Naive B cell (primary cell): Measurements from ENCODE around the gene KLHDC8B. TPM values are rescaled to one million over a fixed set of nuclear protein-coding genes. Genes with fewer than 3 reads are reported as not detected.
A peak's percentile ranks its signal among the peaks of the same experiment; 100 is the strongest.
"Not testable (repeated sequence)": the region's sequence is repeated elsewhere in the genome, so short reads cannot be mapped to it uniquely, and the experiment has no call there.

Experiments
- ATAC-seq, 2 donors: fragments of 150-1000 bp; cut with Tn5 transposase; 2 replicates each; pipeline ENCODE4 v1.10.0; 2021; ENCODE audit warnings: low read depth in 2 of 2, mild to moderate bottlenecking in 2 of 2, moderate library complexity in 2 of 2
- DNase-seq: peaks from one replicate; pipeline ENCODE4 v3.0.0; 2022
- H3K27ac Mint-ChIP-seq, 6 donors: one replicate each; pipeline ENCODE4 v1.8.0; 2020 to 2022; ENCODE audit warnings: mild to moderate bottlenecking in 6 of 6, mixed read lengths in 6 of 6, moderate library complexity in 5 of 6, inconsistent platforms in 2 of 6
- H3K27me3 Mint-ChIP-seq, 3 donors: one replicate each; pipeline ENCODE4 v1.8.0; 2021 to 2022; ENCODE audit warnings: mixed read lengths in 3 of 3, mild to moderate bottlenecking in 1 of 3
- H3K36me3 Mint-ChIP-seq, 2 donors: one replicate each; pipeline ENCODE4 v1.8.0; 2020 to 2022; ENCODE audit warnings: mixed read lengths in 2 of 2, inconsistent platforms in 1 of 2, mild to moderate bottlenecking in 1 of 2
- H3K4me1 Mint-ChIP-seq, 3 donors: one replicate each; pipeline ENCODE4 v1.8.0; 2020 to 2022; ENCODE audit warnings: mixed read lengths in 3 of 3, inconsistent platforms in 1 of 3, mild to moderate bottlenecking in 1 of 3, moderate library complexity in 1 of 3
- H3K4me3 Mint-ChIP-seq, 8 donors: one replicate each; pipeline ENCODE4 v1.8.0; 2020 to 2022; ENCODE audit warnings: mild to moderate bottlenecking in 8 of 8, mixed read lengths in 8 of 8, moderate library complexity in 8 of 8, inconsistent platforms in 2 of 8
- H3K9me3 Mint-ChIP-seq, 7 donors: one replicate each; pipeline ENCODE4 v1.8.0; 2020 to 2022; ENCODE audit warnings: mixed read lengths in 7 of 7, mild to moderate bottlenecking in 5 of 7, inconsistent platforms in 2 of 7, moderate library complexity in 1 of 7
- polyA plus RNA-seq, 6 donors: library from polyadenylated mRNA; unstranded; fragments of 300-500 nt; fragmentation: Illumina TruSeq; gene quantifications; one replicate each; pipeline ENCODE4 v1.2.3, GENCODE V29; 2021; ENCODE audit warnings: low read depth in 6 of 6

The KLHDC8B gene
- polyA plus RNA-seq, 6 donors from 2014 or later, result 0.48 to 0.56 (median 0.49) TPM; not detected in 3

GRCh38 chr3:49217688-49218470 lies 46.5 kb downstream of the KLHDC8B start:
- Mint-ChIP-seq H3K27ac (peak overlapping the region in 1 of 6 donors; percentile 68), H3K4me3 (no peak overlapping the region), H3K9me3 (peaks cover 4 to 15% (median 13%) of the 10 kb centered on the region in 7 donors), H3K27me3 (peaks cover 16 to 28% (median 26%) of the 10 kb centered on the region in 3 donors), H3K4me1 (no peaks in the 10 kb centered on the region), H3K36me3 (peaks cover 6 to 7% of the 10 kb centered on the region in 2 donors)
- no peak for DNase-seq
- ATAC-seq, result no peak

- not testable (repeated sequence) for H3K36me3 Mint-ChIP-seq, H3K27ac Mint-ChIP-seq, DNase-seq, H3K4me3 Mint-ChIP-seq, ATAC-seq, H3K4me1 Mint-ChIP-seq
- peaks cover 4 to 15% (median 10%) of the 10 kb centered on the region in 7 donors for H3K9me3 Mint-ChIP-seq
- H3K27me3 Mint-ChIP-seq, result peaks cover 16 to 28% (median 25%) of the 10 kb centered on the region in 3 donors
Measured at GRCh38 chr3:49218471-49218989, 47.1 kb downstream of the KLHDC8B start.

GRCh38 chr3:49219132-49219531 lies 47.7 kb downstream of the KLHDC8B start:
- Mint-ChIP-seq H3K27ac (no peak overlapping the region), H3K9me3 (peaks cover 0 to 15% (median 10%) of the 10 kb centered on the region in 7 donors), H3K36me3 (peaks cover 1 to 6% of the 10 kb centered on the region in 2 donors), H3K4me3 (no peak overlapping the region), H3K4me1 (no peaks in the 10 kb centered on the region), H3K27me3 (peaks cover 16 to 30% (median 19%) of the 10 kb centered on the region in 3 donors)
- ATAC-seq, result no peak
- no peak for DNase-seq

- not testable (repeated sequence) for H3K36me3 Mint-ChIP-seq, H3K4me3 Mint-ChIP-seq, H3K4me1 Mint-ChIP-seq, ATAC-seq, DNase-seq
- H3K9me3 Mint-ChIP-seq, result peaks cover 0 to 18% (median 11%) of the 10 kb centered on the region in 7 donors
- peaks cover 17 to 29% (median 18%) of the 10 kb centered on the region in 3 donors for H3K27me3 Mint-ChIP-seq
- peak overlapping the region in 1 of 6 donors; percentile 6 for H3K27ac Mint-ChIP-seq
Measured at GRCh38 chr3:49220985-49221563, 49.7 kb downstream of the KLHDC8B start.

GRCh38 chr3:49222002-49222401 lies 50.6 kb downstream of the KLHDC8B start:
- Mint-ChIP-seq H3K27me3 (peaks cover 14 to 29% (median 14%) of the 10 kb centered on the region in 3 donors), H3K9me3 (peaks cover 0 to 25% (median 20%) of the 10 kb centered on the region in 7 donors), H3K4me3 (no peak overlapping the region), H3K27ac (no peak overlapping the region), H3K4me1 (no peaks in the 10 kb centered on the region), H3K36me3 (peaks cover 0 to 6% of the 10 kb centered on the region in 2 donors)
- DNase-seq (no peak), ATAC-seq (no peak)

Other genes with a start within 250 kb of the KLHDC8B start
- gene P4HTM, start 181.4 kb upstream of the KLHDC8B start, polyA plus RNA-seq, result 10 to 100 TPM in 5 of 6 donors, 1 to 10 TPM in 1; 2.6 to 17.8 (median 15.1) TPM
- 100 to 1,000 TPM in 4 of 6 donors, 10 to 100 TPM in 2; 94.3 to 112 (median 106) TPM for gene WDR6, start 164.2 kb upstream of the KLHDC8B start, polyA plus RNA-seq
- 10 to 100 TPM; 25.4 to 40.6 (median 27.5) TPM for gene DALRD3, start 153.0 kb upstream of the KLHDC8B start, polyA plus RNA-seq
- 100 to 1,000 TPM; 124 to 177 (median 143) TPM for gene NDUFAF3, start 149.5 kb upstream of the KLHDC8B start, polyA plus RNA-seq
- 100 to 1,000 TPM in 3 of 6 donors, 10 to 100 TPM in 3; 78.6 to 117 (median 97.6) TPM for gene IMPDH2, start 142.2 kb upstream of the KLHDC8B start, polyA plus RNA-seq
- gene QRICH1, start 77.5 kb upstream of the KLHDC8B start, polyA plus RNA-seq, result 10 to 100 TPM; 15.3 to 34.5 (median 26.1) TPM
- gene QARS1, start 66.8 kb upstream of the KLHDC8B start, polyA plus RNA-seq, result 100 to 1,000 TPM in 3 of 6 donors, 10 to 100 TPM in 3; 35.6 to 111 (median 98.3) TPM
- gene USP19, start 50.8 kb upstream of the KLHDC8B start, polyA plus RNA-seq, result 10 to 100 TPM; 19.6 to 36.0 (median 23.6) TPM
- not detected for gene LAMB2, start 38.5 kb upstream of the KLHDC8B start, polyA plus RNA-seq
- 1 to 10 TPM in 5 of 6 donors, under 1 TPM in 1; 0.14 to 1.8 (median 1.3) TPM for gene CCDC71, start 5.3 kb upstream of the KLHDC8B start, polyA plus RNA-seq
- gene C3orf62, start 105.6 kb downstream of the KLHDC8B start, polyA plus RNA-seq, result 1 to 10 TPM in 3 of 6 donors, under 1 TPM in 3; 0.44 to 1.4 (median 0.91) TPM
- gene USP4, start 168.5 kb downstream of the KLHDC8B start, polyA plus RNA-seq, result 10 to 100 TPM; 52.5 to 81.7 (median 60.9) TPM
- gene GPX1, start 186.8 kb downstream of the KLHDC8B start, polyA plus RNA-seq, result 100 to 1,000 TPM; 289 to 380 (median 329) TPM
- gene RHOA, start 240.4 kb downstream of the KLHDC8B start, polyA plus RNA-seq, result 1,000 to 10,000 TPM in 1 of 6 donors, 100 to 1,000 TPM in 5; 695 to 1,035 (median 800) TPM
- gene TCTA, start 240.8 kb downstream of the KLHDC8B start, polyA plus RNA-seq, result 10 to 100 TPM; 45.9 to 99.9 (median 58.6) TPM